Measurements from ENCODE around the gene CTIF.
A peak's percentile ranks its signal among the peaks of the same experiment; 100 is the strongest.

CTIF gene

DNA sequence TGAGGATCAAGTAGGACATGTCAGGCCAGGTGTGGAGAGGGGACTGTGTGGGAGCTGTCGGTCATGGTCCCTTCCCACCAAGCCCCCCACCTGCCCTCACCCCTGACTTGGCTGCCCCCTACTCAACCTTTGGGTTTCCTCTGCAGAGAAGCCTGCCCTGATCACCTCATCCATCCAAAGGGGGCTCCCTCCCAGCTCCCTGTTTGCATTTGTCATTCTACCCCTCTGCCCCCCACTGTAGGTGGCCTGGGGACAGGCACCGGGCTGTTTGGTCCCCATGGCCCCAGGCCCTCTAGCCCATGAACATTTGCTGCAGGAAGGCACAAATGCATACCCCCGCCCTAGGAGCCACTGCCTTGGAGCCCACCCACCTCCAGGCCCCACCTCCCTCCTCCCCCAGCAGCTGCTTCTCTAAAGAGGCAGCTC, 296.9 kb downstream of the CTIF start:
- no peak for DNase-seq (ENCODE audit: low read depth)

DNA sequence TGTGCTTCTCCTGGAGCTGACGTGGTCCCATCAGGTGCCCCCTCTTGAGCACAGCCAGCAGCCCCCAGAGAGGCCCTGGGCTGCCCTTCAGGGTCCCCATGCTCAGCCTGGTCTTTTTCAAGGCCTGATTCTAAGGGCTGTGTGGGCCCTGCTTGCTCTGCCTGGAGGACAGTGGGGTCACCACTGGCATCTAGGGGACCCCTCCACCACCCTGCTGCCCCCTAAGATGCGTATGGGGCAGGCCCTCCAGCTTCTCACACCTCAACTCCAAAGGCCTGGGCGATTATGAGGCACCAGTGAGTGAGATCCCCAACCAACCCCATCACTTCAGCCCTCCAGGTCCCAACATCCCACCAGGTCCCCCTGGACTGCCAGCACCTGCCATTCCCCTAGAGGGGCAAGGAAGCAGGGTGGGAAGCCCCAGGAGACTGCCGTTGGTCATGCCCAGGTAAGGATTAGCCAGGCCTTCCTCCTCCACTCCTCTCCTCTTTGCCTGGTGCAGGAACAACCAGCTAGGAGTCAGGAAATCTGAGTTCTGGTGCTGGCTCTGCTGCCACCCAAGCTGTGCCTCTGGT, 297.5 kb downstream of the CTIF start:
- DNase-seq (ENCODE audit: low read depth) = no peak

DNA sequence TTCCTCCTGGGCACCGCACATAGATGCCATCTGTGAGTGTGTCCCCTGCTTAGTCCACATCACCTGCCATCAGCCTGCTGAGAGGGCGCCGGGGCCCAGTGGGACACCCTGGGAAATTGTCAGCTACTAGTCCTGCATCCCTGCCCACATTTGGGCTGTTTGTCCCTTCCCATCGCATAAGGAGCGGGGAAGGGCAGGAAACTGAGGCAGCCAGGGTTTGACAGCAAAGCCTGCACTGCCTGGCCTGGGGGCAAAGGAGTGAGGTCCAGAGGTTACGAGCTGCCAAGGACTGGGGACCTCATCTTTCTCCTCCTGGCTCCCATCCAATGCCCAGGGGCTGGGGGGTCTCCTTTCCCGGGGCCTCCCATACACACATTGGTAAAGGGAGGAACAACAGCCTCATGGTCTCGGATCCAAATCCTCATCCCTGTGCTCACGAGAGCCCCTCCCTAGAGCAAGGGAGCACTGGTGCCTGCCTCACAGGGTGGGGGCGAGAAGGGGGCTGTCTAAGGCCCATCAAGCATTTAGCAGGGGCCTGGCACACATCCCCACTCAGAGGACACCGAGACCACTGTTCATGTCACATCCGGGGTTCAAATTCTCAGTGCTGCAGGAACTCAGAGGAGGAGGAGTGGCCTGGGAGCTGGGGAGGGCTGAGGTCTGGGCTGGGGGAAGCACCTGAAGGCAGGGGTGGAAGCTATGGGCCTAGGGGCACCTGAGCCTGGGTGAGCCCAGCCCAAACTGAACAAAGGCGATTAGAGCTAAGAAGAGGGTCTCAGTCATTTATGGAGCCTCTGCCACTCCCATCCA, 298.2 kb downstream of the CTIF start:
- DNase-seq (ENCODE audit: low read depth) = no peak

DNA sequence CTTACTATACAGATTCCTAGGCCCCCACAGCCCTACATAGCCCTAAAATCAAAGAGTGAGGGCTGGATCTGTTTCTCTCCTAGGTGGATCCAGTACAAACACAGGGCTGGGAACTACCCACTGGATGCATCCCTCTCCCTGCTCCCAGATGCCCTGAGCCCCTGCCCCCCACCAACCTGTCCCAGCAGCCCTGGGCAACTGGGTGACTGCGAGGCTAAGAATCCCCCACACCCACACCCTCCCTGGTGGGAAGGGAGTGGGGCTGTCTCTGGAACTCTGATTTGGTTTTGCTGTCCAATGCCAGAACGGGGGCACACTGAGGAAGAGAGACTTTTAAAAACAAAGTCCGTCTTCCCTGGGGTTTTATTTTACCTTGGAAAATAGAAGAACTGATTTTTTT, 298.8 kb downstream of the CTIF start:
- DNase-seq (ENCODE audit: low read depth) = no peak

DNA sequence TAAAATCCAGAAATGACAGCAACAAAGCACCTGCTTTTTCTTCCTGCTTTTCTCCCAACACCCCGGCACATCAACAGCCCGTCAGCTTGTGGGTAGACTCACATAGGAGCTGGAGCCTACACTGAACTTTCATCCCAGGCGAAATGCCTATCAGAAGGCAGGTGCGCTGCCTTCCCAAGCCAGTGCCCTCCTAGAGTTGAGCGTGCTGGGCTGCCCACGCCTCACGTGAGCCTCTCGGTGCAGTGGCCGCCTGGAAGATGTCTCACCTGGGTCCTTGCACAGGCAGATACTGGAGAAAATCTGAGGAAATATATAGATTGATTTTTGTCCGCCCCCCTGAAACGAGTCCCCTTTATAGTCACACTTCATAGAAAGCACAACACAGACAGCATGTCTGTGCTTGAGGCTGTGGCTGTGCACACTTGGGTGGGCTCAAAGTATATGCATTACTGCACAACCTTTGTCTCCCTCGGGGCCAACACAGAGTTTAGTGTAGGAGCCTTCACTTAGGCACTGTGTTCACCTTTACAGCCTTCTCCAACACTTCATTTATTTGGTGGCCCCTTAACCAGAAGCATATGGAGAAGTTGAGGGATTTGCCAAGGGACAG, 299.4 kb downstream of the CTIF start:
- DNase-seq (ENCODE audit: low read depth) = no peak

DNA sequence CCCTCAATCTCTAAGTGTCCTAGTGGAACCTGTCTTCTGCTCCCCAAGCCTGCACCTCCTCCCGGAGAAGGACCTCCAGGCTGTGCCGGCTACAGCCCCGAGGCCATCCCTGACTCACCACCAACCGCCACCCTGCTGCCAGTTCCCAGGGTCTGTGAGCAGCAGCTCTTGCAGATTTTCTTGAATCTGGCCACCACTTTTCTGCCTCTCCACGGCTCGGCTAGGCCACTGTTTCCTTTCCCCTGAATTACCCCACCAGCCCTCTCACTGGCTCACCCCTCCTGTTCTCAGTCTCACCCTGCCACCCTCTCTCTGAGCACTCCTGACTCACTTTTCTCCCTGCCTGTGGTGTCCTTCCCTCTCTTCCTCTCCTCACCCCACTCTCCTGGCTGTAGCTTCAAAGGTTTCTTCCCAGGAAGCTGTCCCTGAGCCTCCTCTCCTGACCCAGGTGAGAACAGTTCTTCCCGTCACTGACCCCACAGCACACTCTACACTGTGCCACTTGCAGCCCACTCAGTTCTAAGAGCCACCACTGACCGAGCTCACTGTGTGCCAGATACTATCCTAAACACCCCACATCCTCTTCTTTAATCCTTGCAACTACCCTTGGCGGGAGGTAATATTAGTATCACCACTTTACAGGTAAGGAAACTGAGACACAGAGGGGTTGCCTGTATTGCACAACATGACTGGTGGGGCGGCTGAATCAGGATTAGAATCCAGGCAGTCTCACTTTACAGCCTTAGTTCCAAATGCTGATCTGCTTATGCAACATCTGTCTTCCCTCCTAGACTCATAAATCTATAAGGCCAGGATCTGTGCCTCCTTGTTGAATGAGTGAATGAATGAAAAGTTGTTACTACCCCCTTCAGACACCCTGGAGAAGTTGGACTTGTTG, 300.3 kb downstream of the CTIF start:
- peak; percentile 62 for DNase-seq (ENCODE audit: low read depth)

DNA sequence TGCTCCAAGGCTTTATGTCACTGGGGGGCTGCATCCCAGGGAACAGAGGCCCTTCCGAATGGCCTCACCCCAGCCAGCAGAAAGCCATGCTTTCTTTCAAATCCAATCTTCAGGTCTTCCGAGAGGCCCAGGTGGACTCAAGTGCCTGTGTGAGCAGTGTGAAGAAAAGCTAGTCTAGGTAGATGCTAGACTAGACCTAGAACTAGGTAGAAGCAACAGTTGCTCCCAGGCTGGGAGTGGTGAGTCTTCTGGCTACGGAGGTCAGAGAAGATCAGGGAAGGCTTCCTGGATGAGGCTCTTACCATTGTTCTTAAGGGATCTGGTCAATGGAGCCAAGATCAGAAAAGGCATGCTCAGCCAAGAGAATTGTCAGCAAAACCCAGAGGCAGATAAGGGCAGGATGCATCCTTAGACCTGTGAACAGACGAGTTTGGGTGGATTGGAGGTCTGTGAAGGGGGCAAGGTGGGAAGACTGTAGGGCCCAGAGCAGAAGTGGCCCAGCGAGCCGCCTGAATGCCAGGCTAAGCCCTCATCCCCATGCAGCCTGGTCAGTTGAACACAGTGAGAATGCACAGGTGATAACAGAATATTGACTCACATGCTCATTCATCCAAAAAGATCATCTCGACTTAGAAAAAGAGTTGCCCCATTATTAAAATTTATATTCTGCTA, 301.1 kb downstream of the CTIF start:
- no peak for DNase-seq (ENCODE audit: low read depth)

DNA sequence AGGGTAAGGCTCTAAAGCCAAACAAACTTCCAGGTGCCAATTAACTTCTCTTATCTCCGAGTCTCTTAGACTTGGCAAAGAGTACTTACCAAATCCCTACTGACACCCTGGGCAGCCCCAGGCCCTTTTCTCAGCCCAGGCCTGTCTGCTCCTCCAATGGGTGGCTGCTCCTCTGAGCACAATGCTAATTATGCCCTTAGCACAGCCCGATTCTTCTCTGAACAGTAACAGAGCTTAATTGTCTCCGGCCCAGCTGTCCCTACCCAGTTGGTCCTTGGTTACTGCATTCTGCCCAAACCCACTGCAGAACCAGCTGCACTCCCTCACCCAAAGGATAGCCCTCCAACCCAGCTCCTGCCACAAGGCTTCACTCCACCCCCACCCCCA, 301.7 kb downstream of the CTIF start:
- no peak for DNase-seq (ENCODE audit: low read depth)

DNA sequence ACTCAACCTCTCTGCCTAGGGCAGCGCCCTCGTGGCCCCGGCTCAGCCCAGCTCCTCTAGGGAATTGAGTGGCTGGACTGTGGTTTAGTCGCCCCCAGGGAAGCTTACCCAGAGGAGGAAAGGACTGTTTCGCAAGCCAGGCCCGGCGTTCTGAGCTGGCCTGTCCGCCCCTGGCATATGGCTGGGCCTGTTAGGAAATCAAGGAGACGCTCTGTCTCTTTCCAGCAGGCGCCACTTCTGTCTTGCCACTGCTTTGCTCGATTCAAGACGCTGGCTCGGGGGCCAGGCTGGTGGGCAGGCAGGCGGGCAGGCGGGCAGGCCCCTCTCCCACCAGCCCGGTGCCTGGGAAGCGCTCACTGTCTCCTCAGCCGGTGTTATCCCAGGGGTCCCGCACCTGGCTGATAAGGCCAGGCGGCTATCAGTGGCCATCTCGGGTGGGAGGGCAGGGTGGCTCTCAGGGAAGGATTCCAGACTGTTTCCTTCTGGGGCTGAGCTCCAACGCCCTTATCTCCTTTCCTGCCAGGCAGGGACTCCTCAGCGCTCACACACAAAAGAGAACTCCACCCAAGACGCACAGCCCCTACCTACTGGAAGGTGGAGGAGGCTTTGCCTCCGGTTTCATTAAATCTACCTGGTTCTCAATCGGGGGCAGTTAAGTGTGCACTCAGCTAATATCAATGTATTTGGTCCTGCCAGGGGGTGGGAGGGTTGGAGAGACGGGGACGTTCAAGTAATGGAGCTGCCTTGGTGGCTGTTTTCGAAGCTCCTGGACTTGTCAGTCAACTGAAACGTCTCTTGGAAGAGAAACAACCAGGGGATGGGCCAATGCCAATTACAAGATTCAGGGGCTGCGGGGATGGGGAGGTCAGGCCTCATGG, 302.8 kb downstream of the CTIF start:
- peak; percentile 88 for DNase-seq (ENCODE audit: low read depth)

DNA sequence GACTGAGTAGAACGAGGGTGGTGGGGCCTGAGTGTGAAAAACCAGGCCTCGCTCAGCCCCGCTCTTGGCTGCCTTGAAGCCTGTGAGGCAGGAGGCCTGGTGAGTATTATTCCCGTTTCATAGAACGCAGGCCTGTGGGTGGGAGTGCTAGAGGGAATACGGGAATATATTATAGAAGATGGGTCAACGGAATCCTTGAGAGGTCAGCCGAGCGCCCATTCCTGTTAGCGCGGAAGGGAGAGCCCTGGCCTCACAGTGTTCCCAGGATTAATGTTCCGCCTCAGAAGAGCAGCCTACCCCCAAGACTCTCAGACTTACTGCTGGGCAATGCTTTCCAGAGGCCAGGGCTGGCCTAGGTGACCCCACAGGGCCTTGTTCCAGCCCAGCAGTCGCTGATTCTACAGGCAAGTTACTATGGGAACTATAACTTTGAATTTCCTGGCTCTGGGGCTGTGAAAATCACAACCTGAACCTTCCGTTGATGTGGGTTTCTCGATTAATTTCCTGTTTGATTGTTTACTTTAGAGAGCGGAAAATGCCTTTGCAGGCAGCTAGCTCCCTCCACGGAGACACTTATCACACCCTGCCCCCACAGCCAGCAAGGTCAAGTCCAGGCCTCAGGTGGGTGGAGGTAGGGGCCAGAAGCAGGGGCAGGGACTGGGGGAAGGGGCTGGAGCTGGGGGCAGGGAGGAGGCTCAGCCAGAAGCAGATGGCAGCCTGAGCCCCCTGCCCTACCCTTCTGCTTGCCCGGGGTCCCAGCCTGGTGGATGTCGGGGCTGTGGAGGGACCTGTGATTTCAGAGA, 303.6 kb downstream of the CTIF start:
- no peak for DNase-seq (ENCODE audit: low read depth)

DNA sequence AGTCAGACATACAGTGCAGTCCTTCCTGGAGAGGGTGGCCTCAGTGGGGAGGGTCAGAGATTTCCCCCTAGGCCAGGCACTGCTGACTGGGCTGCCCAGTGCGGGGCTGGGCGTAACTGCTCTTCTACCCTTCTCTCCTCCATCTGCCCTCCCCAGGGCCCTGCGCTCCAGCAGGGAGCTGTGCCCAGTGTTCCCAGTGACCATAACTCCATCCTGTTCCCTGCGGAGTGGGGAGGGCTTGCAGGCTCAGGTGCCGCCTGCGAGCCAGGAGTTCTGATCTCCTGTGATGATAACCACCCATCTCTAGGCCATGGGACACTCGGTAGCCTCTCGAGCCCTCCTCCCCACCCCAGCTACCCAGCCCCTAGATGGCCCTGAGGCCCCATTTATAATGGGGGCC, 304.3 kb downstream of the CTIF start:
- DNase-seq (ENCODE audit: low read depth) = no peak

DNA sequence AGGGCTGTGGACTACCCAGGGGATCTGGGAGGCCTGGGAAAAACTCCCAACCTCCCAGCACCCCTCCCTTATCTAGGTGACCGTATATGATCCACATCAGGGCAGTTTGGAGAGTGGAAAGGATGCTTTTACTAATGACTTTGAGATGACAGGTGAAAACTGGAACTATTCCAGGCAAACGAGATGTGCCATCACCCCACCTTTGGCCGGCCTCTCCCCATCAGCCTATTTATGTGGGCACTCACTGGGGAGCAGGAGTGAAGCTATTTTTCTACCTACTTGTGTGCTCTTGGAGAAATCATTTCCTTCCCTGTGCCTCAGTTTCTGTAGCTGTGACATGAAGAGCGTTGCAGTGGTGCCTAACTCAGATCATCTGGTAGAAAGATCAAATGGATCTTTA, 304.8 kb downstream of the CTIF start:
- DNase-seq (ENCODE audit: low read depth) = no peak

DNA sequence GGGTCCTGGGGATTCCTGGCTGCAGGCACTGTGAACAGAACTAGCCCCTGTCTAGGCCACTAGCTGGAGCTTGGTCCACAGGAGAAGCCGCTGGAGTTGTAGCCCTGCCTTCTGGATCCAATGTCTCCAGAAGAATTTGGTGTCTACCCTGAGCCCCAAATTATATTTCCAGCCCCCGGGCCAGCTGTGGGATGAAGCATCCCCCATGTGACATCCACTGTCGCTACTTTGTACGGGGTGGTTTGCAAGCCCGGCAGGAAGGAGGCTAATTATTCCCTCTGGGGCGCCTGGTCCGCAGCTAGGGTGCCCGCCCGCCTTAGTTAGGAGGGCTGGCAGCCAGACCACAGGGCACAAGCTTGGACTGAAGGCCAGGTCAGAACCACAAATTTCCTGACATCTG, 305.4 kb downstream of the CTIF start:
- DNase-seq (ENCODE audit: low read depth) = no peak

DNA sequence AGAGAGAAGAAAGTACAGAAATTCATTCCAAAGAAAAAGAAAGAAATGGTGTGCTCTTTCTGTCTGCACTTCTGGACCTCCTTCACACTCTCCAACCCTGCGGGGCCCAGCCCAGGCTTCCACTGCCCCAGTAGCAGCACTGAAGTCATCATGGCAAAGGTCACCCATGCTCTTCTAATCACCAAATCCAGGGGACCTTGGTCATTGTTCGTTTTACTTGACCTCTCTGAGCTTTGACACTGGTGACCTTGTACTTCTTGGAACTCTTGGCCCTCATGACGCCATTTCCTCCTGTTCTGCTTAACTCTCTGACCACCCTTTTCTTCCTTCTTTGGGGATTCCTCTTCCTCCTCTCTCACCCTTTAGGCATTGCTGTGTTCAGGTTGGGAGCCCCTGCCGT, 306.3 kb downstream of the CTIF start:
- DNase-seq (ENCODE audit: low read depth) = no peak

DNA sequence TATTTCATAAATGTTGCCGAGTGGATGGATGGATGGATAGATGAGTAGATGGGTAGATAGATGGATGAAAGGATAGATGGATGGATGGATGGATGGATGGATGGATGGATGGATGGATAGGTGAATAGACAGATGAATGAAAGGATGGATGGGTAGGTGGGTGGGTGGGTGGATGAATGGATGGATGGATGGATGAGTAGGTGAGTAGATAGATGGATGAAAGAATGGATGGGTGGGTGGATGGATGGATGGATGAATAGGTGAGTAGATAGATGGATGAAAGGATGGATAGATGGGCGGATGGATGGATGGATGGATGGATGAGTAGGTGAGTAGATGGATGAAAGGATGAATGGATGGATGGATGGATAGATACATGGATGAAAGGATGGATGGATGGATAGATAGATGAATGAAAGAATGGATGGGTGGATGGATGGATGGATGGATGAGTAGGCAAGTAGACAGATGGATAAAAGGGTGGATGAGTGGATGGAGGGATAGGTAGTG, 307.6 kb downstream of the CTIF start:
- no peak for DNase-seq (ENCODE audit: low read depth)

DNA sequence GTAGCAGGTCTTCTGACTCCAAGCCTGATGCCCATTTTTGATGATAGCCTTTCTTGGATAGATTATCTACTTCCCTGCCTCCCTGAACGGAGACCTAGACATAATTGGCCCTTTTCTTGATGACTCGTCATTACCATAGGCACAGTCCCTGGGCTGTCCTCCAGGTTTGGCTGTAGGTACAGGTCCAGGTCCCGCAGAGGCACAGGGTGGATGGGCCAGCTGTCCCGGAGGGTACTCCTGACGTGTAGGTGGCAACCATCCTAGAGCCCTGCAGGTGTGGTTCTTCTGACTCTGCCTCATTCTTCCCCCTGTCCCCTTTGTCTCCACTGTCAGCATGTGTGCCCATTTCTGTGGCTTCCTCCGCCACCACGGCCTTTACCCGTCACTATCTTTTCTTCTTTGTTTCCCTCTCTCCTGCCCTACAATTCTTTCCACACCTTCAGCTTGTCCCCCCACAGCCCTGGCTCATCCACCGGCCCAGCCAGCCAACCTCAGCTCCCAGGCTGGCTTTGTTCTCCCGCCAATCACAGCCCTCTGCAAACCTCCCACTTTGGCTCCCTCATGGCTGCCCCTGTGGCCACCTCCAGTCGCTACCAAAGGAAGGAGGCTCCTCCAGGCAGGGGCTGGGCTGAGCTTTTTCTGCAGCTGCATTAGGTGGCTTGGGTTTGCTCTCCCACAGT, 309.1 kb downstream of the CTIF start:
- no peak for DNase-seq (ENCODE audit: low read depth)

DNA sequence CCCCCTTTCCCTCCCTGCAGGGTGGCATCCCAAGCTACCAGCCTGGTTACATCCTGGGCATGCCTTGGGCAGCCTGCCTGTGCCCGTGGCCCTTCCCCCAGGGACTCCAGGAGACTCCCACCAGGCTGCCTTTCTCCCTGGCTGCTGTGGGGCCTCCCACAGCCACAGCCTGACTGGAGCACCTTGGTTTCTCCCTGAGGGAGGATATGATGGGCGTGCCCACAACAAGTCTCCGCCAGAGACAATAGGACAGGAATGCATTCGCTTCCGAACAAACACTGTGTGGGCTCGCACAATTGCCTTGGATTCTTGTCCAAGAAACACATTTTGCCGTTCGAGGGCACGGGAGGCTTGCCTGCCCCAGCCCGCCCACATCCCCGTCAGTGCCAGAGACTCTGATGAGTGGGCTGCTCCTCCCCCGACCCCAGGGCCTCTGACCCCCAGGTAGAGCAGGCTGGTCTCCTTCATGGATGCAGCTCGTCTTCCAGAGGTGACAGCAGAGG, 309.9 kb downstream of the CTIF start:
- no peak for DNase-seq (ENCODE audit: low read depth)

DNA sequence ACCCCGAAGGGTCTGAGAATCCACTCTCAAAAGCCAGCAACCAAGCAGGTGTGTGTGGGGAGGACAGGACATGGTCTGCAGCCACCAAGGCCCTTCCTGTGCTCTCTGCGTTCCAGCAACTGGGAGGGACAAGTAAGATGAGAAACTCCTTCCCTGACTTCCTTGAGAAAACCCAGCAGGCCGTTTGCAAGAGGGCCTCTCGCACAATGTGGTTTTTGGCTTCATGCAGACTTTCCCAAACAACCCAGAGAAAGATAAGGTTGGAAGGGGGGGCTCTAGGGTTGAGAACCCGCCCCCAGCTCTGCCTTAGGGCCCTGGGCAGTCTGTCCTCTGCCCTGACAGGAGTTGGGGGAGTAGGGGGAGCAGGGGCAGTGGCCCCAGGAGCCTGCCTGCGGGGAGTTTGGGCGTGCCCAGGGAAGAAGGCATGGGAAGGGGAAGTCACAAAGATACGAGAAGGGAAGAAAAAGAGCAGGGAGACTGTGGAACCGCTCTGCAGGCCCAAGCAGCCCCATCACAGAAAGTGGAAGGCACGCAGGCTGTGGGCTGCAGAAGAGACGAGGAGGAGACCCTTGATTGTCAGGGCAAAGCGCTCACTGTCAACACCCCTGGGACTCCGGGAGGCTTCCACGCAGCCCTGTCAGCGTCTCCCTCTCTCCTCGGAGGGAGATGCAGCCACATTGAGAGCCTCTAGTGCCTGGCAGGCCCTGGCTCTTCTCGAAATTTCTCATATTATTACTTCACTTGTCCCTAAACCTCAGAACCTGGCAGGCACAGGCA, 312.2 kb downstream of the CTIF start:
- no peak for DNase-seq (ENCODE audit: low read depth)

All from fibroblast of gingiva (primary cell).